Epithelial cell of proximal tubule (primary cell): ENCODE results near the gene WDR64. TPM values are rescaled to one million over a fixed set of nuclear protein-coding genes. Genes with fewer than 3 reads are reported as not detected.
"Not testable (repeated sequence)": the region's sequence is repeated elsewhere in the genome, so short reads cannot be mapped to it uniquely, and the experiment has no call there.

Experiments
- DNase-seq: peaks from one replicate; pipeline ENCODE4 v3.0.0-alpha.2; 2011; ENCODE audit warnings: low read depth
- H3K4me3 ChIP-seq: 2 replicates; pipeline ENCODE4 v1.5.1; 2011; ENCODE audit warnings: low read depth, mild to moderate bottlenecking, low read length
- CTCF ChIP-seq: conservative IDR thresholded peaks from 2 replicates; pipeline ENCODE4 v1.5.1; 2012; ENCODE audit warnings: low read depth, mild to moderate bottlenecking, low read length
- total RNA-seq: library from RNA; depleted of rRNA; stranded (reverse); fragments of >200 nt; gene quantifications from 2 replicates; pipeline ENCODE4 v1.2.3, GENCODE V29; 2015

WDR64 gene
- total RNA-seq, 1 donor from 2014 or later: not detected

- no peak overlapping the region for H3K4me3 ChIP-seq
- TF ChIP-seq CTCF: no peak
- no peak for DNase-seq
Observed at GRCh38 chr1:241817956-241818612, 166.0 kb downstream of the WDR64 start.

- no peak overlapping the region for H3K4me3 ChIP-seq
- no peak for TF ChIP-seq CTCF
- no peak for DNase-seq
Observed at GRCh38 chr1:241819340-241819866, 167.3 kb downstream of the WDR64 start.

- no peak overlapping the region for H3K4me3 ChIP-seq
- DNase-seq: no peak
- no peak for TF ChIP-seq CTCF
Observed at GRCh38 chr1:241821363-241821762, 169.3 kb downstream of the WDR64 start.

- no peak for TF ChIP-seq CTCF
- H3K4me3 ChIP-seq: no peak overlapping the region
- DNase-seq: no peak
Observed at GRCh38 chr1:241822846-241823245, 170.8 kb downstream of the WDR64 start.

GRCh38 chr1:241823925-241824324, 171.8 kb downstream of the WDR64 start:
- no peak overlapping the region for H3K4me3 ChIP-seq
- no peak for TF ChIP-seq CTCF

GRCh38 chr1:241825581-241825980, 173.5 kb downstream of the WDR64 start:
- no peak for TF ChIP-seq CTCF
- no peak for DNase-seq
- no peak overlapping the region for H3K4me3 ChIP-seq

More at GRCh38 chr1:241823925-241824324, 171.8 kb downstream of the WDR64 start:
- no peak for DNase-seq

GRCh38 chr1:241826613-241827012, 174.5 kb downstream of the WDR64 start:
- not testable (repeated sequence) for H3K4me3 ChIP-seq, DNase-seq
